Stimulated activated CD8-positive, alpha-beta memory T cell treated with anti-CD3 and anti-CD28 coated beads, Interleukin-4, amount 100 ng/mL, for 4 hours (primary cell): ENCODE results near the gene ZNF143.
A peak's percentile ranks its signal among the peaks of the same experiment; 100 is the strongest.
"Not testable (repeated sequence)": the region's sequence is repeated elsewhere in the genome, so short reads cannot be mapped to it uniquely, and the experiment has no call there.

Source experiments
- DNase-seq, 2 donors: peaks; one replicate each; pipeline ENCODE4 v3.0.0-alpha.2; 2020; ENCODE audit warnings: low read depth in 2 of 2, low spot score in 1 of 2

ZNF143 gene

DNA sequence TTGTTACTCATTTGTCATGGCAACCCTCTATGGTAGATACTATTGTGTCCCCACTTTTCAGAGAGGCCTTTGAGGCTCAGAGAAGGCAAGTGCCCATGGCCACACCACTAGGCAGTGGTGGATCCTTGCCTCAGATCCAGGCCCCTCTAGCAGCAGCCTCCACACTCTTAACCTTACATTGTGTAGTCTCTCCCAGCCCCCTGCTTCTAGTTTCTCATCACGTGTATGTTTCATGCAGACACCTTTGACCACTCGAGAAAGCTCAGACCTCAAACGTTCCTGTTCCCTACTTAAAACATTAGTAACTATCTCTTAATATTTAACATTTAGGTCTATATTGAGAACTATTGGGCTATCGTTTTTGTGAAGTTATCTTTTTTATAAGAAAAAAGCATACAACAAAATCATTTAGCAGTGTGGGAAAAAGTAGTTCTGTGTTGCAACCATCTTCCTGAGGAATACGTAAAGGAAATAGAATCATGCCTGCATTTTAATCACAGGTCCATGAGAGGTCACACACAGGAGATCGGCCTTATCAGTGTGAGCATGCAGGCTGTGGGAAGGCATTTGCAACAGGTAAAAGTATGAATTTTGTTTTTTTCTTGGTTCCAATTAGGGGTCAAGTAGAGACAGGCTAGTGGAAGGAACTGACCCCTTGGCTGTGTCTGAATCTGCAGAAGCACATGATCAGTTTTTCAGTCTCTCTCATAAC is 35.1 kb downstream of the ZNF143 start:
- DNase-seq: no peak

GRCh38 chr11:9498457-9499078 is 37.8 kb downstream of the ZNF143 start:
- DNase-seq: no peak

GRCh38 chr11:9506489-9507276 is 45.9 kb downstream of the ZNF143 start:
- DNase-seq: peak; percentile 35 to 69

GRCh38 chr11:9507277-9507580 is 46.4 kb downstream of the ZNF143 start:
- DNase-seq: no peak

GRCh38 chr11:9509041-9509440 is 48.2 kb downstream of the ZNF143 start:
- DNase-seq: no peak

DNA sequence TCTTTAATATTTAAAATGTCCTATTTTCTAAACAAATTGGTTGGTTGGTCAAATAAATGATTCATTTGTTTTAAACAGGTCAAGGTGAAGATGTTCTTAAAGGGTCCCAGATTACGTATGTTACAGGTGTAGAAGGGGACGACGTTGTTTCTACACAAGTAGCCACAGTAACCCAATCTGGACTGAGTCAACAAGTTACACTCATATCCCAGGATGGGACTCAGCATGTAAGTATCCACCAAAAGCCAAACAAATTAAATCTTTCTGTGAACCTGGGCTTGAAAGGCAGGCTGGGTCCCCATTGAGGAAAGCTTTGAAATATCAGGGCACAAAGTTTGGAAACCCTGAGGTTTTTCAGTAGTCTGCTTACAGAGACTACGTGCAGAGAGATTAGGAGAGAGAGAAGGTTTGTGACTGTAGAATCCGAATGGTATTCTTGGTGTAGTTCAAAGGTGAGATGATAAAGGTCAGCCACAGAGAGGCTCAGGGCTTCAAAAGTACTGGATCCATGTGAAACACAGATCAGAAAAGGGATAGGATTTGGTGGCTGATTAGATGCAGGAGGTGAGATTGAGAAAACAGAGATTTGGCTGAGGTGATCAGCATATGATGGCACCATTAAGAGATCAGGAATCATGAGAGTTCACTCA is 51.7 kb downstream of the ZNF143 start:
- no peak for DNase-seq

DNA sequence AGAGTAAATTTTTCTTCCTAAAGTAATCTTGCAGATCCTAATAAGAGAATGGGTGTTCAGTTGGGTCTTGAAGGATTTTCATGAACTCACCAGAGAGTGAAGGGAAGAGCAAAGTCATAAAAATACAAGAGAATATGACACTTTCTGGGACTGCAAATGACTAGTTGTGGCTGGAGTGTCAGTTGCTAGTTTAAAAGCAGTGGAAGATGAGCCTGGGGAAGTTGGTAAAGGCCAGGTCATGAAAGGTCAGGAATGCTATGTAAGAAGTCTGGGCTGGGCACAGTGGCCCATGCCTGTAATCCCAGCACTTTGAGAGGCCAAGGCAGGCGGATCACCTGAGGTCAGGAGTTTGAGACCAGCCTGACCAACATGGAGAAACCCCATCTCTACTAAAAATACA is 53.8 kb downstream of the ZNF143 start:
- DNase-seq: not testable (repeated sequence)

DNA sequence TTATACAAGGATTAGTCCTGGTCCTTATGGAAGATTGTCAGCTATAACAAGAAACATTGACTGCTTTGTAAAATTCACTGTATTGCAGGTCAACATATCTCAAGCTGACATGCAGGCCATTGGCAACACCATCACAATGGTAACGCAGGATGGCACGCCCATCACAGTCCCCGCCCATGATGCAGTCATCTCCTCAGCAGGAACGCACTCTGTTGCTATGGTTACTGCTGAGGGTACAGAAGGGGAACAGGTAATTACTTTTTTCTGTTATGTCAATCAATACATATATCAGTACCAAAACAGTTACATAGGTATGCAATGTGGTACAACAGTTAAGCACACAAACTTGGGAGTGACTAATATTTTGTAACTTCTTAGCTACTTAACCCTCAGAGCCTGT is 55.3 kb downstream of the ZNF143 start:
- DNase-seq: no peak

DNA sequence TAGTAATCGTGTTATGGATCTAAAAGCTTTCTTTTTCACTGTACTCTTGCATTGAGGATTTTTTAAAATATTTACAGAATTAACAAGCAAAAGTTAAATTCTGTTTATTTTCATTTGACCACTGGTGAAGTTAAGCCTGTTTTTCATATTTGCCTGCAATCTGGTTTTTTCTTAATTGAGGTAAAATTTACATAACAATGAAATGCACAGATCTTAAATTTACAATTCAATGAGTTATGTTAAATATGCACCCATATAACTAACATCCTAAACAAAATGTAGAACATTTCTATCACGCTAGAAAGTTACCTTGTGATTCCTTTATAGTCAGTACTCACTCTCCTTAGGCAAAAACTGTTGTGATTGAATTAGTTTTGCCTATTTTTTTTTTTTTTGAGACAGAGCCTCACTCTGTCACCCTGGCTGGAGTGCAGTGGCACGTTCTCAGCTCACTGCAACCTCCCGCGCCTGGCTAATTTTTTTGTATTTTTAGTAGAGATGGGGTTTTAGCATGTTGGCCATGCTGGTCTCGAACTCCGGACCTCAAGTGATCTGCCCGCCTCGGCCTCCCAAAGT is 58.1 kb downstream of the ZNF143 start:
- DNase-seq: no peak

DNA sequence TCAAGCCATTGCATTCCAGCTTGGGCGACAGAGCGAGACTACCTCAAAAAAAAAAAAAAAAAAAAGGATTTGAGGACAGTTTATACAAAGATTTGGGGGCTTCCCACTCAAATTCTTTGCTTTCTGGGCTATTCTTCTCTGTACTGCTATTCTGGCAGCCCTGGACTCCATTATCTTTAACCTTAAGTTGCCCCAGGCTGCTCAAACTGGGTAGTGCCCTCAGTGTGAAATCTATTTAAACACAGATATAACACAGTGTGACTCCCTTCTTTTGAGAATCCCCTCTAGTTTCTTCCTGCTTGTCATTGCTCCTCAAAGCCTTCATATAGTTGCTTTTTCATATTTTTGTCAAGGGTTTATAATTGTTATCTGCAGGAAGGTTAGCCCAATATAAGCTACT is 63.2 kb downstream of the ZNF143 start:
- no peak for DNase-seq

DNA sequence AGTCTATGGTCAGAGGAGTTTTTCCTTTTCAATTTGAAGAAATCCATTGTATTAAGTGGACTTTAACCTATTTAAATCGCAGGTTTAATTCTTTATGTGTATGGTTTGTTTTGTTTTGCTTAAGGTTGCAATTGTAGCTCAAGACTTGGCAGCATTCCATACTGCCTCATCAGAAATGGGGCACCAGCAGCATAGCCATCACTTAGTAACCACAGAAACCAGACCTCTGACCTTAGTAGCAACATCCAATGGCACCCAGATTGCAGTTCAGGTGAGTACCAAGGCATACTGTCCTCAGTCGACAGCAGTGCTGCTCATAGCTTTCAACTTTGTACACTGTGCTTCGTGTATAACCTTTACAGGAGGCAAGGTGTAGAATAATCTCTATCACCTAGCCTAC is 64.3 kb downstream of the ZNF143 start:
- no peak for DNase-seq

DNA sequence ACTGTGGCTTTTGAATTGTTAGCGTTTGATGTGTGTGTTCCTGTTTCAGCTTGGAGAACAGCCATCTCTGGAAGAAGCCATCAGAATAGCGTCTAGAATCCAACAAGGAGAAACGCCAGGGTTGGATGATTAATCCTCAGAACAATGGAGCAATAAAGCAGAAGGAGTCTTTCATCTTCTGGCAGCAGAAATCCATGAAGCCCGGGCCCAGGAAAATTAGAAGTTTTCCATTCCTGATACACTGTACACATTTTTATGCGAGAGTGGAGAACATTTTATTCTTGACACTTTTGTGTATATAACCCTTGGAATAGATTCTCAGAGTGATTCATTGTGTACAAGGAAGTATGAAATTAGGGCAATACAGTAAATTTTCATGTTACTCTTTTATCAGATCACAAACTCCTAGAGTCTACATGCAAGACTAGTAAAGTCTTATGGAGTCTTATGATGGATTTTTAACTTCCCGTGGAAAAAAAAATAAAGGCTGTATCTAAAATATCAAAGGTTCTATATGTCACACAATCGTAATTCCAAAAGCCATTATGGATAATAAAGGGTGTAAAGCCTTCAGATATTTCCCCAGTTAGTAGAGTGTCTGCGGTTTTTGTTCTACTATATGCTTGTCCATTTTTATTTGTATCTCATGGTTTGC is 66.8 kb downstream of the ZNF143 start:
- no peak for DNase-seq

DNA sequence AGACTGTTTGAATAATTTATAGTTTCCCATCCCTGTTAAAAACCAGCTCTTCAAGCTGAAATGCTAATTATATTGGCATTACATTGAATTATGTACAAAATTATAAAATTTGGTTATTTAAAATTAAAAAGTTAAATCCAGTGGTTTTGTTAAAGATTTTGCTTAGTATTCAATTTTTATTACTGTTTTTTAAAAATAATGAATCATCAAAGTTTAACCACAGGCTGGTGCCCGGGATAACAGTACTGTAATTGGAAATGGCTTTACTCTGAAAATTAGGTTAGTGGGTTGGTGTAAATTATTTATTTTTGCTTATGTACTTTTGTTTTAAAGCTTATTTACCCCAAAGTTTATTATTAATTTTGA is 67.3 kb downstream of the ZNF143 start:
- no peak for DNase-seq

- DNase-seq: no peak
Observed at GRCh38 chr11:9528573-9529333, 67.9 kb downstream of the ZNF143 start.

DNA sequence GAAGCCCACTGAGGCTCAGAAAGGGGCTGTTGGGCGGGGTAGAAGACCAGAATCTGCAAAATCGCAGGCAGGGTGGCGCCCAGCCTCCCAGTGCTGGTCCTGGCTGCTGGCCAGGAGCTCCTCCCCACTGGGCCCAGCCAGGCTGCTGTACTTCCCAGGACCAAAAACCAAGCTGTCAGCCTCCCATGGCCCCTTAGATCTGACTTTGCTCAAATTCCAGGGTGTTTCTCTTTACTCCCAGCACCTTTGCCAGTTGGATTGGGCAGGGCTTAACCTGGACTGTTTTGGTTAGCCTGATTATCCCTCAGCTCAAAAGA is 68.5 kb downstream of the ZNF143 start:
- no peak for DNase-seq

- no peak for DNase-seq
Observed at GRCh38 chr11:9530020-9530621, 69.3 kb downstream of the ZNF143 start.

GRCh38 chr11:9530901-9531625 is 70.3 kb downstream of the ZNF143 start:
- no peak for DNase-seq

DNA sequence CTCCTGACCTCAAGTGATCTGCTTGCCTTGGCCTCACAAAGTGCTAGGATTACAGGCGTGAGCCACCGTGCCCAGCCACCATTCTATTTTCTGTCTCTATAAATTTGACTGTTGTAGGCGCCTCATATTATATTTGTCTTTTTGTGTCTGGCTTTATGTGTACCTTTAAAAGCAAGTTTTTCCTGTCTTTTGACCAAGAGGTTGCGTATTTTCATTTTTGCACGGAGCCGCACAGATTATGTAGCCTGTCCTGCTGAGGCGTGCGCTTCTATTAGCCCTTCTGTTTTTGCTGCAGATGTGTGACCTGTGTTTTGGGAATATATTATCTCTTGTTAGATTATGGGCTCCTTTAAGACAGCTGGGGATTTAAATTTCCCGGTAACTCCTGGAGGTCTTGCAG is 72.2 kb downstream of the ZNF143 start:
- DNase-seq: no peak

GRCh38 chr11:9533736-9534473 is 73.1 kb downstream of the ZNF143 start:
- no peak for DNase-seq
